HG03378 (cell line): Measurements from ENCODE around the gene RTL5.

Experiments used
- ATAC-seq: cut with Tn5 transposase; IDR thresholded peaks from one replicate; pipeline ENCODE4 v1.9.1; 2021; ENCODE audit warnings: mild to moderate bottlenecking, moderate library complexity; ENCODE audit not compliant: unreplicated experiment

The RTL5 gene

DNA sequence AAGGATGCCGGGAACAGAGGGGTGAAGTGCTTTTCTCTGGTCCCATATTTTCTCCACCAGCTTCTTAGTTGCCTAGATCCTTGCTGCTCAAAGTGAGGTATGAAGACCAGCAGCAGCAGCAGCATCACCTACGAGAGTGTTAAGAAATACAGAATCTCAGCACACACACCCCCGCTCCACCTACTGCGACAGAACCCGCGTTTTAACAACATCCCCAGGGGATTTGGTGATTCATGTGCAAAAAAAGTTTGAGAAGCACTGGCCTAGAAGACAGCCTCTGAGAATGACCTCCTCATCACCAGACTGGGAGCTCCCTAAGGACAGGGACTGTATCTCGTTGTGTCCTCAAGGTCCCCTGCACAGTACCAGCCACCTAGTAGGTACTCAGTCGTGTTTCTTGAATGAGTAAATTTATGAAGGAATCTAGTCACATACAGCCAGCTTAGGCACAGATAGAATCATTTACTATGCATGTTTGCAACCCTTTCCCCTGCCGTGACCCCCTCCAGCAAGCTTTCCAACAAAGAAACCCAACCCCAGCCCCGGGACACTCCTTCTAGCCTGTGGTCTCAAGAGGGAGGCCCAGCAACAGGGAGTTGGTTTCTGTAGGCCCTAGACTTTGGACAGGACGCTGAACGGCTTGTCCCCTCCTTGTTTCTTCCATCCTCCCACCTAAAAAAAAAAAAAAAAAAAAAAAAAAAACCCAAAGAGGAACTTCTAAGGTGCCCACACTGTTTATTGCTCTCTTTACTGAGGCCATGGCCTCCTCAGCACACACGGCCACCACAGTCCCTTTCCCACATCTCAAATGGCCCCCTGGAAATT, 21.5 kb downstream of the RTL5 start:
- no peak for ATAC-seq

DNA sequence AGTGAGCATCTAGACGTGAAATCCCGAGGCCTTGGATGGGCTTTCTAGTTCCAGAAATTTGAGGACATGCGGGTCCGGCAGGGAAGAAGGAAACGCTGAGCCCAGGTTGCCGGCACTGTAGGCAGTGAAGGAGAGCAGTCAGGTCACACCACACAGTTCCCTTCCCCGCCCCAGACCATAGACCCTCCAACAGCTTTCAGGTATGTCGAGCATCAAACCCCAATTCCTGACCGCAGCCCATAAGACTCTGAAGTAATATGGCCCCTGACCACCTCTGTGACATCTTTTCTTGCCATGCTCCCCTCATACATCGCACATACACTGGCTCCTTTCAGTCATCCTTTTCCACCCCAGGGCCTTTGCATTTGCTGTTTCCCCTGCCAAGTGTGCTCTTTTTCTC, 23.0 kb downstream of the RTL5 start:
- ATAC-seq, result no peak

GRCh38 chrX:72107841-72108595, 23.7 kb downstream of the RTL5 start:
- ATAC-seq, result no peak

GRCh38 chrX:72107320-72107719, 24.4 kb downstream of the RTL5 start:
- no peak for ATAC-seq

DNA sequence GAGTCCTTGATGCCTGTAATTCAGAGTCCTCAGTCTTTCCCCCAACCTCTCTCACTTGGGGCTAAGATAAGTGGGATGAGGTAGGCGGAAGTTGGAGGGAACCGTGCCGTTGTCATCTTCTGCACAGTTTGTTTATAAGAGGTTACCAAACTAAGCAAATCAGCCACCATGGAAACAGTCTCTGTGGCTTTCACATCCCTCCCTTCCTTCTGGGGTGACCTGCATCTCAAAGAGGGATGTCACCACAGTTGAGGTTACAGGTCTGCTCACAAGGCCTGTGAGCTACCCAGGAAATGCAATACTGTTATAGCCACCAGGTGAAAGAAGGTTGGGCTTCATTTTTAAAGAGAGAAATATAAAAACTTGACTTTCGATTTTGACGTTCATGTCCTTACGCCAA, 26.3 kb downstream of the RTL5 start:
- ATAC-seq, result peak; percentile 48

DNA sequence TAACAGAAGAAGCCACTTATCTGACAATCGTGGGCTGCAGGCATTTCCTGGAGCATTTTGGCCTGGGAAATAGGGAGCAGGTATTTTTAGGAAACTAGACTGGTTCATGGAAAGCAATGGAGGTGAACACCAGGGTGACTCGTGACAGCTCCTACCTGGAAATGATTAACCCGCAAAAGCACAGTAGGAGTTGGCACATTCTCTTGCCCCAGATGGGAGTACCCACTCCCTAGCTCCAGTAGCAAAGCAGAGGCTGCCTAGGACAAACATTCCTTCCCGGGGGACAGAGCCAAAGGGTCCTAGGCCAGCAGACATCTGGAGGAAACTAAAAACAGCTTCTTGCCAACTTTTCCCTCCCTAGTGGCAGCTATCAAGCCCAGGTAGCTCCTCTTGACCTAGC, 29.0 kb downstream of the RTL5 start:
- no peak for ATAC-seq

DNA sequence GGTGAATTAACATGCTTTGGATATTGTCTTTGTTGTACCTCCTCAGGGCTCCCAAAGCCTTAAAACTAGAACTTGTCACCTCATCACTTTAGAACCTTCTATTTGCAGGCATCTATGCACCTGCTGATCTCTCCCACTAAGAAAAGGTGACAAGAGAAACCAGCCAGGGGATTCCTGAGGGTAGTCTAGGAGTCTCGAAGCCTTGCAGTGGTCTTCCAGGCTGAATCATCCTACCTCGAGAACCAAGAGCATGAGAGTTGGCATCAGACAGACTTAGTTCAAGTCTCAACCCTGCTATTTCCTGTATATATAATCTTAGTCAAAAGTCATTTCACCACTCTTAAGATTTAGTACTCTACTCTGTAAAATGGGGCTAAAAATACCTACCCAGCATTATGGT, 29.6 kb downstream of the RTL5 start:
- ATAC-seq, result no peak

- no peak for ATAC-seq
Observed at GRCh38 chrX:72101597-72102037, 30.1 kb downstream of the RTL5 start.

- peak; percentile 74 for ATAC-seq
Observed at GRCh38 chrX:72100824-72101351, 30.8 kb downstream of the RTL5 start.

DNA sequence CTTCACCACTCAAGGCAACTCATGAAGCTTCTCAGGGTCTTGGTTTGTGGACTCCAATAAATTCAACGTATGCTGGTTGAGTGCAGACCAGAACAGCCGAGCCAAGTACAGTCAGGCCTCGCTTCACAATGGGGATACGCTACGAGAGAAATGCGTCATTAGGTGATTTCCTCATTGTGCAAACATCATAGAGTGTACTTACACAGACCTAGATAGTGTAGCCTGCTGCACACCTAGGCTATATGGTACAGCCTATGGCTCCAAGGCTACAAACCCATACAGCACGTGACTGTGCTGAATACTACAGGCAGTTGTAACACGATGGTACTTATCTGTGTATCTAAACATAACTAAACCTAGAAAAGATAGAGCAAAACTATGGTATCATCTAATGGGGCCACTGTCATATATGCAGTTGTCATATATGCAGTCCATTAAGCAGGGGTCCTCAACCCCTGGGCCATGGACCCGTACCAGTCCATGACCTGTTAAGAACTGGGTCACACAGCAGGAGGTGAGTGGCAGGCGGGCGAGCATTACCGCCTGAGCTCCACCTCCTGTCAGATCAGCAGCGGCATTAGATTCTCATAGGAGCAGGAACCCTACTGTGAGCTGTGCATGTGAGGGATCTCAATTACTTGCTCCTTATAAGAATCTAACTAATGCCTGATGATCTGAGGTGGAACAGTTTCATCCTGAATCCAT, 31.5 kb downstream of the RTL5 start:
- ATAC-seq, result no peak

- no peak for ATAC-seq
Observed at GRCh38 chrX:72097098-72097497, 34.6 kb downstream of the RTL5 start.

DNA sequence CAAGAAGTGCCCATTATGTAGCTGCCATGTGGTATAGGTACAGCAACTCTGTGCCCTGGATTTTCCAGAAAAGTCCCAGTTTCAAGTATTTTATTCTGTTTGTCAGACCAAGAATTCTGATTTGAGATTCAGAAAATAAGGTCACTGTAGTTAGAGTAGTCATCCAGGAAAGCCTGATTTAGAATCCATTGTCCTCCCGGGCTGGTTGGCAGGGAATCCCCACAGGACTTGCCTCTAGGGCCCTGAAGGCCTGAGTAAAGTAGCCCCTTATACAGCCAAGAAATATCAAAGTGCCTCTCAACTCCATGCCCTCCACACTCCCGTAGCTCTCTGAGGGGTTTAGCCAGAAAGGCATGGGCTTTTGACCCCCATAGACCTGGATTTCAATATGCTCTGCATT, 36.3 kb downstream of the RTL5 start:
- ATAC-seq, result no peak

DNA sequence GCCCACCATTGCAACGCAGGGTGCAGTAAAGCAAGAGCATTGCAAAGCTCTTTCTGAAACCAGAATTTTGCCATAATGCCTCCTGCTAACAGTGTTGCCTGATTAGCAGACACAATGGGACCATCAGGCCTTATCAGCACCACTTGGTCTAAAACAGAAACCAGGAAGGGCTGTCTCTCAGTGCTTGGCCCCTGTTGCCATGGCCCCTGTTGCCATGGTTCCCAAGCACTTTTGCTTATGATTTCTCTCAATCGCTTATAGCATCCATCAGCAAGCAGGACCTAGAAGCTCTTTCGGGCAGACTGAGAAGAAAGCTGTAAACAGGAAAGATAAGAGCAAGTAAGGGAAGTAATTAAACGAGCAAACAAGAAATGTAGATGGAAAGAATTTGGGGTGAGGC, 36.8 kb downstream of the RTL5 start:
- peak; percentile 78 for ATAC-seq

GRCh38 chrX:72089254-72089653, 42.5 kb downstream of the RTL5 start:
- no peak for ATAC-seq

GRCh38 chrX:72088761-72089160, 43.0 kb downstream of the RTL5 start:
- ATAC-seq, result no peak

DNA sequence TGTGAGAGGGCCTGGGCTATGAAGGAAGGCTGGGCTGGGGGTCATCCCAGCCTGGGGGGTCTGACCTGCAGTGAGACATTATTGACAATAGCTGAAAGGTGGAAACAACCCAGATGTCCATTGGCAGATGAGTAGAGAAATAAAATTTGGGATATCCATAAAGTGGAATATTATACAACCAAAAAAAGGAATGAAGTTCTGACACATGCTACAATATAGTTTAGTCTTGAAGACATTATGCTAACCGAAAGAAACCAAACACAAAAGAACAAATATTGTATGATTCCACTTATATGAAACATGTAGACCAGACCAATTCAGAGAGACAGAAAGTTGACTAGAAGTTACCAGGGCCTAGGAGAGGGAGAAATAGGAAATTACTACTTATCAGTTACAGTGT, 44.7 kb downstream of the RTL5 start:
- no peak for ATAC-seq

DNA sequence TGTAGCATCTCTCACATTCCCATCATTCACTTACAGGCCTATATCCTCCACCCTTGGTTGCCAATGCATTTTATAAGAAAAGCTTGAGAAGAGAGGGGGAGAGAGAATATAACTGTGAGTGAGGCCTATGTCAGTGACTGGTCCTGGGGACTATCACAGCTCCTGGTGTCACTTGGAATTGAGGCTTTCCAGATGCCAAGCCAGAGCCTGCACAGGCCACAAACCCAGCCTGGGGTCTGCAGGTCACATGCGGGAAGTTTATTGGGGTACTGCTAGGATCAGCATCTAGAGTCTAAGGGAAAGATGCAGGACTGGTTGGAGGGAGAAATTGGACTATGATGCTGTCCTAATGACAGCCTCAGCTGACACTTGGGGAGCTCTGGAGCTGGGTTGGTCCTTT, 47.6 kb downstream of the RTL5 start:
- no peak for ATAC-seq

- ATAC-seq, result no peak
Observed at GRCh38 chrX:72083291-72083690, 48.4 kb downstream of the RTL5 start.

DNA sequence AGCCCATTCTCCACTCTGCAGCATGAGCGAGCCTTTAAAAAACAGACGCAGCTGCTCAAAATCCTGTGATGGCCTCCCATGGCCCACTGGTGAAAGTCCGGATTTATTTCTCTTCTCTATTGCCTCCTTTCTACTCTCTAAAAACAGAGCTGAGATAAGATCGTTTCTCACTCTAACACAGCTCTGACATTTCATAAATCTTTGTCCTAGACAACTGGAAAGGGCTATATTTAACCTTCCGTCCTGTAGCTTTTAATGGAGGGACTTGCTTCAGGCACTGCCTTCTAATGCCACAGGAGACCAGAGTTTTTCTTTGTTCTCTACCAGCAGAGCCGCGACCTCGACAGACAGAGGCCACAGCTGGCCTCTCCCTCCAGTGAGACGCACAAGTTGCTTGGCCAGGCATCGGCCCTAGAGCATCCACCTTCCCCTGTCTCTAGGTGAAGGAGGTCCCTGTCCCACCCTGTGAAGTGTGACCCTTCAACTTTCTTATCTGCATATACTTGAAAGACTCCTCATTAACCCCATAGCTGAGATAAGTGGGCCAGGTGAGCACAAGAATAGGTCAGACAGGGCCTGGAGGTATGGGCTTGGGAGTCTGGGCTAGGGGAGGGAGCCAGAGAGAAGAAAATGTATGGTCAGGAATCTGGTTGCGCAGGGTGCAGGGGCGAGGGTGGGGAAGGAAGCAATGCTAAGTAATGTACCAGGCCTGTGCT, 50.0 kb downstream of the RTL5 start:
- ATAC-seq, result no peak

GRCh38 chrX:72080800-72081199, 50.9 kb downstream of the RTL5 start:
- no peak for ATAC-seq

DNA sequence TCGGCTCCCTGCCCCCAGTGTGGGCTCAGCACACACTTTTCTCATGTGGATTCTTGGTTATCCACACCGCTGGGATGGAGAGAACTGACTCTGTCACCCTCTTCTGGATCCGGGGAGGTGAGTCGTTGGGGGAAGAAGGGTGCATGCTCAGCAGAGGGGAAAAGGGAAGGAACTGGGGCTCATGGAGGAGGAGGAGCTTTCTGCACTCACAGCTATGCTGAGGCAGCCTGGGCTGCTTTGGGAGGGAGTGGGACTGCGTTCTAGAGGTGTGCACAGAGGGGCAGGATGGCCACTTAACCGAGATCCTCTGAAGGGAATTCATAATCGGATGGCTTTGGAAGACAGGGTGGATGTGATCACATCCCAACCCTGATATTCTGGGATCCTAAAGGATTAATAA, 51.6 kb downstream of the RTL5 start:
- no peak for ATAC-seq
